IMR-90 (cell line): ENCODE data around the gene DIPK1A. TPM values are rescaled to one million over a fixed set of nuclear protein-coding genes. Genes with fewer than 3 reads are reported as not detected.

Experiments
- ATAC-seq: fragments of 200-7000 bp; cut with Tn5 transposase; 2 replicates; pipeline ENCODE4 v1.9.1; 2020; ENCODE audit warnings: low read depth, mild to moderate bottlenecking, moderate library complexity
- BruUV-seq: library from RNA; stranded (reverse); fragments of 400-500 nt; replicated peaks from 2 replicates; lab custom pipeline; 2021; lab: Mats Ljungman, UMichigan
- CTCF ChIA-PET: fragments of 300-600 bp; formaldehyde crosslinking; extraction: SDS; loops from one replicate; lab custom pipeline; 2021; ENCODE audit warnings: antibody characterized with exemption; lab: Yijun Ruan, JAX
- POLR2A ChIA-PET: fragments of 300-600 bp; sonication (Branson Sonifier 250); formaldehyde crosslinking; loops from one replicate; lab custom pipeline; 2022; ENCODE audit warnings: antibody characterized with exemption; ENCODE audit not compliant: unreplicated experiment; lab: Charles Lee
- DNase-seq: peaks from one replicate; pipeline ENCODE4 v3.0.0; 2013
- H2AFZ ChIP-seq: replicated peaks from 2 replicates; pipeline ENCODE3; 2013; ENCODE audit warnings: low read length, mild to moderate bottlenecking; ENCODE audit not compliant: poor library complexity
- H2AK5ac ChIP-seq: 2 replicates; pipeline ENCODE4 v1.6.1; 2013; ENCODE audit warnings: low read depth, low read length, inconsistent platforms
- H2AK9ac ChIP-seq: replicated peaks from 2 replicates; pipeline ENCODE3; 2013; ENCODE audit warnings: mild to moderate bottlenecking, low read depth, low read length, moderate library complexity; ENCODE audit not compliant: poor library complexity
- H2BK120ac ChIP-seq: 2 replicates; pipeline ENCODE4 v1.6.1; 2013; ENCODE audit warnings: low read depth, low read length, inconsistent platforms
- H2BK15ac ChIP-seq: 3 replicates; pipeline ENCODE4 v1.6.1; 2013; ENCODE audit warnings: low read depth, low read length, inconsistent platforms
- H2BK20ac ChIP-seq: 2 replicates; pipeline ENCODE4 v1.6.1; 2013; ENCODE audit warnings: low read depth, mild to moderate bottlenecking, inconsistent platforms, low read length, moderate library complexity
- H2BK5ac ChIP-seq: 2 replicates; pipeline ENCODE4 v1.6.1; 2013; ENCODE audit warnings: mild to moderate bottlenecking, low read depth, low read length, inconsistent platforms; ENCODE audit not compliant: poor library complexity, severe bottlenecking
- H3K14ac ChIP-seq: replicated peaks from 2 replicates; pipeline ENCODE4 v1.6.1; 2013; ENCODE audit warnings: low read depth, low read length, inconsistent platforms
- H3K18ac ChIP-seq: 2 replicates; pipeline ENCODE4 v1.6.1; 2013; ENCODE audit warnings: low read depth, low read length, control low read depth
- H3K23ac ChIP-seq: 2 replicates; pipeline ENCODE4 v1.6.1; 2013; ENCODE audit warnings: low read depth, low read length, inconsistent platforms
- H3K27ac ChIP-seq: 2 replicates; pipeline ENCODE4 v1.5.1; 2013; ENCODE audit warnings: mild to moderate bottlenecking, control low read depth, low read length; ENCODE audit not compliant: insufficient read depth
- H3K27me3 ChIP-seq: 2 replicates; pipeline ENCODE4 v1.6.1; 2013; ENCODE audit warnings: low read length; ENCODE audit not compliant: control insufficient read depth, insufficient read depth
- H3K36me3 ChIP-seq: 2 replicates; pipeline ENCODE4 v1.6.1; 2013; ENCODE audit warnings: low read length, mixed read lengths; ENCODE audit not compliant: control insufficient read depth, insufficient read depth
- H3K4ac ChIP-seq: 2 replicates; pipeline ENCODE4 v1.6.1; 2013; ENCODE audit warnings: low read depth, low read length, inconsistent platforms
- H3K4me1 ChIP-seq: 2 replicates; pipeline ENCODE4 v1.6.1; 2013; ENCODE audit warnings: low read length, mixed read lengths; ENCODE audit not compliant: control insufficient read depth, insufficient read depth
- H3K4me2 ChIP-seq: 2 replicates; pipeline ENCODE4 v1.6.1; 2013; ENCODE audit warnings: low read depth, mild to moderate bottlenecking, control low read depth, low read length, moderate library complexity
- H3K4me3 ChIP-seq: 2 replicates; pipeline ENCODE4 v1.5.1; 2013; ENCODE audit warnings: low read depth, mild to moderate bottlenecking, control low read depth, low read length, moderate library complexity; ENCODE audit not compliant: insufficient read depth
- H3K56ac ChIP-seq: 2 replicates; pipeline ENCODE4 v1.6.1; 2013; ENCODE audit warnings: low read length, inconsistent platforms; ENCODE audit not compliant: insufficient read depth; ENCODE audit errors: extremely low read depth
- H3K79me1 ChIP-seq, 2 experiments: 2 replicates each; pipeline ENCODE4 v1.6.1; 2013; ENCODE audit warnings: low read length in 2 of 2, inconsistent platforms in 1 of 2, low read depth in 1 of 2
- H3K9ac ChIP-seq: 2 replicates; pipeline ENCODE4 v1.6.1; 2013; ENCODE audit warnings: low read depth, low read length, control low read depth
- H3K9me1 ChIP-seq: 2 replicates; pipeline ENCODE4 v1.6.1; 2013; ENCODE audit warnings: low read length, inconsistent platforms; ENCODE audit not compliant: insufficient read depth
- H3K9me3 ChIP-seq: 2 replicates; pipeline ENCODE4 v1.6.1; 2013; ENCODE audit warnings: low read length; ENCODE audit not compliant: control insufficient read depth, insufficient read depth
- H4K20me1 ChIP-seq: 2 replicates; pipeline ENCODE4 v1.6.1; 2013; ENCODE audit warnings: low read length, inconsistent platforms; ENCODE audit not compliant: insufficient read depth
- H4K5ac ChIP-seq: 2 replicates; pipeline ENCODE4 v1.6.1; 2013; ENCODE audit warnings: mild to moderate bottlenecking, low read depth, low read length, control low read depth
- H4K8ac ChIP-seq, 2 experiments: 2 replicates each; pipeline ENCODE4 v1.6.1; 2013; ENCODE audit warnings: low read depth in 2 of 2, low read length in 2 of 2, control low read depth in 1 of 2, inconsistent platforms in 1 of 2
- H4K91ac ChIP-seq: 2 replicates; pipeline ENCODE4 v1.6.1; 2013; ENCODE audit warnings: low read depth, low read length, inconsistent platforms; ENCODE audit not compliant: insufficient read depth
- CTCF ChIP-seq: conservative IDR thresholded peaks from 2 replicates; pipeline ENCODE4 v1.5.1; 2012; ENCODE audit warnings: mild to moderate bottlenecking, low read depth, low read length, improper control_type of control experiment
- MXI1 ChIP-seq: IDR thresholded peaks from 2 replicates; pipeline ENCODE4 v1.6.1; 2012; ENCODE audit warnings: low read depth, mild to moderate bottlenecking, low read length, moderate library complexity, borderline replicate concordance
- RAD21 ChIP-seq: IDR thresholded peaks from 2 replicates; pipeline ENCODE4 v1.6.1; 2012; ENCODE audit warnings: low read length, improper control_type of control experiment
- SMC3 ChIP-seq: fragments of 150-350 bp; IDR thresholded peaks from 2 replicates; pipeline ENCODE4 v1.6.1; 2016; ENCODE audit warnings: low read depth, mild to moderate bottlenecking, antibody characterized with exemption, low read length, moderate library complexity
- USF2 ChIP-seq: fragments of 150-350 bp; IDR thresholded peaks from 2 replicates; pipeline ENCODE4 v1.6.1; 2017; ENCODE audit warnings: mild to moderate bottlenecking, antibody characterized with exemption, low read length, low read depth
- WGBS, 2 experiments: methylation state at CpG; one replicate each; pipeline versions ENCODE4 v1.1.5 to v1.1.7; 2013; ENCODE audit warnings: missing lambda C conversion rate in 2 of 2; ENCODE audit not compliant: insufficient read length in 1 of 2; ENCODE audit errors: extremely low coverage in 2 of 2; 5-methylcytosine and 5-hydroxymethylcytosine counted together
- dilution Hi-C: fragments of 300-500 bp; cut with HindIII; formaldehyde crosslinking; loops from one replicate; pipeline ENCODE4 v1.14.3; 2018; ENCODE audit warnings: low sequenced_read_pairs; ENCODE audit not compliant: unreplicated experiment
- in situ Hi-C: fragments of 300-500 bp; cut with MboI; formaldehyde crosslinking; loops from 3 replicates; pipeline ENCODE4 v1.14.3; 2019; ENCODE audit warnings: low sequenced_read_pairs, inconsistent platforms, mixed read lengths
- intact Hi-C: fragments of 100-400 bp; cut with micrococcal nuclease; formaldehyde crosslinking; loops from 2 replicates; pipeline ENCODE4 v1.10.0; 2022
- polyA plus RNA-seq, 3 experiments: library from polyadenylated mRNA; depleted of rRNA; stranded (reverse); fragments of >200 nt; gene quantifications; 2 replicates each; pipeline ENCODE4 v1.2.3, GENCODE V29; 2012; ENCODE audit warnings: low replicate concordance in 1 of 3
- total RNA-seq: library from RNA; depleted of rRNA; stranded (reverse); fragments of >200 nt; gene quantifications from 2 replicates; pipeline ENCODE4 v1.2.3, GENCODE V29; 2012

Gene DIPK1A
- total and polyA plus RNA-seq, 2 of the 4 experiments (the other 2 are of a cell fraction): 4.7 to 5.7 TPM

- Histone ChIP-seq H2AK9ac (peak overlapping the region; percentile 93), H3K36me3 (no peaks in the 10 kb centered on the region), H3K18ac (peak overlapping the region; percentile 13), H2AK5ac (peak overlapping the region; percentile 10; the same call in 1 of the 2 replicates), H3K9me3 (no peaks in the 10 kb centered on the region), H2BK5ac (peak overlapping the region; percentile 60), H4K91ac (peak overlapping the region; percentile 25; the same call in 1 of the 2 replicates), H3K4ac (peak overlapping the region; percentile 42), H3K4me2 (peak overlapping the region; percentile 87), H3K14ac (peak overlapping the region; percentile 44), H3K4me3 (peak overlapping the region; percentile 97), H2BK120ac (peak overlapping the region; percentile 35), H2BK15ac (peak overlapping the region; percentile 48; the same call in 1 of the 3 replicates), H4K20me1 (peaks cover 3% of the 10 kb centered on the region; the same call in 1 of the 2 replicates), H3K4me1 (no peaks in the 10 kb centered on the region; the same call in 1 of the 2 replicates), H3K27me3 (no peaks in the 10 kb centered on the region; the same call in 1 of the 2 replicates), H3K9ac (peak overlapping the region; percentile 64), H3K56ac (peak overlapping the region; percentile 59; the same call in 1 of the 2 replicates), H3K23ac (peak overlapping the region; percentile 57), H3K27ac (peak overlapping the region; percentile 56), H4K8ac (peak overlapping the region; percentile 6 to 64; a peak in 2 of 4 replicates), H3K9me1 (0 out of 2 replicates have a peak, but pooled peaks cover 5% of the 10 kb centered on the region), H3K79me1 (peaks cover 9 to 31% of the 10 kb centered on the region in 2 experiments; a peak in 2 of 4 replicates), H2AFZ (peak overlapping the region; percentile 88), H4K5ac (no peak overlapping the region), H2BK20ac (no peak overlapping the region; the same call in 1 of the 2 replicates)
- ChIA-PET POLR2A (interaction anchor here (0.5 to 0.7 kb wide), 2 partner anchors 83 to 486 kb away, joined by 3 read pairs; no protein-coding TSS in a partner anchor), CTCF (interaction anchor here (0.5 to 3.9 kb wide), 13 partner anchors 10 to 253 kb away, joined by 3 to 24 read pairs (median 4); no protein-coding TSS in a partner anchor)
- WGBS, 2 experiments: 1% methylated on average over 13 of the region's 44 CpGs; no CpG with 5 or more reads in 1 of the 2 experiments
- ATAC-seq (peak; percentile 53), DNase-seq (peak; percentile 82)
- TF ChIP-seq MXI1 (0 out of 2 replicates have a peak, but pooled peaks have one; percentile 12), RAD21 (peak; percentile 76), CTCF (peak; percentile 75), USF2 (no peak), SMC3 (peak; percentile 82)
- BruUV-seq: TSS peak; percentile 9
- dilution Hi-C loops (no loop called here), intact Hi-C loops (loop anchor here (1.0 kb wide), 3 partner anchors 10 to 101 kb away; no protein-coding TSS in a partner anchor), in situ Hi-C loops (no loop called here)
These were observed 699 bp downstream of the DIPK1A start for GRCh38 chr1:92960395-92961130.
